T-helper 17 cell (primary cell): ENCODE results near the gene KANSL1. TPM values are rescaled to one million over a fixed set of nuclear protein-coding genes. Genes with fewer than 3 reads are reported as not detected.
"Not testable (repeated sequence)": the region's sequence is repeated elsewhere in the genome, so short reads cannot be mapped to it uniquely, and the experiment has no call there.

Experiments used
- ATAC-seq: fragments of 150-1000 bp; cut with Tn5 transposase; 2 replicates; pipeline ENCODE4 v1.10.0; 2021; ENCODE audit warnings: mild to moderate bottlenecking, moderate library complexity
- DNase-seq, 3 donors: peaks; one replicate each; pipeline versions ENCODE4 v3.0.0 to v3.0.0-alpha.2; 2020 to 2021
- H3K9me3 ChIP-seq: one replicate; pipeline ENCODE4 v1.7.0; 2013; ENCODE audit warnings: low read length, mild to moderate bottlenecking; ENCODE audit not compliant: control insufficient read depth, poor library complexity, severe bottlenecking
- H3K27ac Mint-ChIP-seq: one replicate; pipeline ENCODE4 v1.8.0; 2022; ENCODE audit warnings: mild to moderate bottlenecking, moderate library complexity, mixed read lengths
- H3K27me3 Mint-ChIP-seq: one replicate; pipeline ENCODE4 v1.8.0; 2022; ENCODE audit warnings: mixed read lengths
- H3K36me3 Mint-ChIP-seq: one replicate; pipeline ENCODE4 v1.8.0; 2022; ENCODE audit warnings: low read depth, mixed read lengths
- H3K4me1 Mint-ChIP-seq: one replicate; pipeline ENCODE4 v1.8.0; 2022; ENCODE audit warnings: mild to moderate bottlenecking, mixed read lengths
- H3K4me3 Mint-ChIP-seq: one replicate; pipeline ENCODE4 v1.8.0; 2022; ENCODE audit warnings: mild to moderate bottlenecking, moderate library complexity, mixed read lengths
- total RNA-seq, 4 donors: library from RNA in 2 of 4; stranded (reverse) in 2 of 4; gene quantifications; one replicate each; pipeline ENCODE4 v1.2.3 and lab custom pipeline; 2022 to 2026

The KANSL1 gene
- total RNA-seq, 2 donors from 2014 or later, result 142 to 187 TPM

DNA sequence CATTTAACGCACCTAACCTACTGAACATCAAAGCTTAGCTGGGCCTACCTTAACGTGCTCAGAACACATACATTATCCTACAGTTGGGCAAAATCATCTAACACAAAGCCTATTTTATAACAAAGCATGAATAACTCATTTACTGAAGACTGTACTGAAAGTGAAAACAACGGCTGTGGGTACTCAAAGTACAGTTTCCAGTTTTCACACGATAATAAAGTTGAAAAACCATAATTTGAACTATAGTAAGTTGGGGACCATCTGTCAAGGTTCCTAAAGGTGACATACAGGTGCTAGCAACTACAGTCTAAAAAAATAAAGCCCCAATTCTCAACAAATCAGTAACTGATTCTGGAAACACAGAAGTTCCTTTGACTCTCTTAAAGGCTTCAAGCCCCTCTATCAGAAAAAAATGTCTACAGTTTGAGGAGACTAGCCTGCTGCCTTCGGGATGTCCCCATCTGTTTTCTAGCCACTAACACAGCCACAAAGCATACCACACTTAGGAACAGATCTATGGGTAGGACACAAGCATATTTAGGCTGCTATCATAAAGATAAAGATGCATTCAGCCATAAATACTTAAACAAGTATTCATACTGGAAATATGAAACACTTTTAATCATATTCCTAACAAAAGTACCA lies 71.3 kb downstream of the KANSL1 start:
- Mint-ChIP-seq H3K27ac (peak overlapping the region; percentile 80), H3K27me3 (no peaks in the 10 kb centered on the region), H3K4me3 (peak overlapping the region; percentile 60), H3K36me3 (peaks cover 7% of the 10 kb centered on the region), H3K4me1 (peaks cover 79% of the 10 kb centered on the region)
- DNase-seq (no peak), ATAC-seq (peak; percentile 69)
- H3K9me3 ChIP-seq, result no peaks in the 10 kb centered on the region

DNA sequence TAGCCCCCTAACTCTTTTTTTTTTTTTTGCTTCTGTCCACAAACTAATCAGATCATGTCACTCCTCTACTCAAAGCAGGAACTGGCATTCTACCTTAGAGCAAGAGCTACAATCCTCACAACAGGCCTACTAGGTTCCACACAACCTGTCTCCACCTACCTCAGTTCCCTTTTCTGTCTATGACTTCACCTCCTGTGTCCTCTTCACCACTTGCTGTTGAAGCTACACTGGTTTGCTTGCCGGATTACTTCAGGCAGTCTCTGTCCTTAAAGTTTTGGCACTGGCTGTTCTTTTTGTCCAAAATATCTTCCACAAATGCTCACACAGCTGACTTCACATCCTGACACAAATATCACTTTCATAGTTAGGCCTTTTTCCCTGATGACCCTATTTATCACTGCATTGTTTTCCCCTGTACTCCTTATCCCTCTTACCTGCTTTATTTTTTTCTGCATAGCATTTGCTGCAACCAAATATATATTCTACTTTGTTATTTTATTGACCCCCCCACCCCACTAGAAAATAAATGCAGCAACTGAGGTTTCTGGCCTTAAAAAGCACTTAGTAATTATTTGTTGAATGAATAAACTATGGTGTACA lies 72.0 kb downstream of the KANSL1 start:
- H3K9me3 ChIP-seq, result no peaks in the 10 kb centered on the region
- H3K4me1 Mint-ChIP-seq, result peaks cover 74% of the 10 kb centered on the region
- H3K27me3 Mint-ChIP-seq, result no peaks in the 10 kb centered on the region
- H3K27ac Mint-ChIP-seq, result peak overlapping the region; percentile 80
- DNase-seq, result no peak
- H3K36me3 Mint-ChIP-seq, result peaks cover 7% of the 10 kb centered on the region
- ATAC-seq, result no peak
- peak overlapping the region; percentile 60 for H3K4me3 Mint-ChIP-seq

DNA sequence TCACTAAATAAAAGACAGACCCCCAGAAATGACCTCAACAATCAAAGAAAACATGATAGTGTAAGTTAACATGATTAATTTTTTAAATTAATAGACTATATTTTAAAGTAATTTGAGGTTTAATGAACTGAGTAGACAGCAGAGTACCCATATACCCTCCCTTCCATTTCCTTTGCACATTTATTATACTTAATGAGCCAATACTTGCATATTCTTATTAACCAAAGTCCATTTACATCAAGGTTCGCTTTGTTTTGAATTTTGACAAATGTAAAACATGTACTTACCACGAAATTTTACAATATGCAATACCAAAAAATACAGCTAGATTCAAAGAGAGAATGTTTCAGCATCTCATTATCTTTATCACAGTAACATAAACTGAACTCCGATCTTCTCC lies 72.7 kb downstream of the KANSL1 start:
- no peaks in the 10 kb centered on the region for H3K9me3 ChIP-seq
- peak overlapping the region; percentile 60 for H3K4me3 Mint-ChIP-seq

DNA sequence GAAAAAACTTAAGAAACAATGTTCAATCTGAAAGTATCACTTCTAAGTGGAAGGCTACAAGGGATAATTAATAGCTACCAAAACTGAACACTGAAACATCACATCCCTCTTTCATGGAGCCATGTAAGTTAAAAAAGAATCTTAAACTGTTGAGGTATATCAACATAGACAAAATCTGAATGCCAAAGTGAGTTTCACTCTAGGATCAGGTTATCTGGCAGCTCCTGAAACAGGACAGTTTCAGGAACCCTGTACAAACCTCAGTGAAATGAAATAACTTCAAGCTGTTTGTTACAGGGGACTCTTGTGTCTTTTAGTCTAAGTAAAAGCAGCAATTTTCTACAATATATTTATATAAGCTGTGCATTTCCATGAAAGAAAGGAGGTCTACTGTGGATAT lies 73.2 kb downstream of the KANSL1 start:
- peak overlapping the region; percentile 19 for H3K27ac Mint-ChIP-seq

More for the DNA sequence above, 72.7 kb downstream of the KANSL1 start:
- ATAC-seq (no peak), DNase-seq (no peak)
- Mint-ChIP-seq H3K4me1 (peaks cover 73% of the 10 kb centered on the region), H3K27ac (peak overlapping the region; percentile 80), H3K27me3 (no peaks in the 10 kb centered on the region), H3K36me3 (peaks cover 7% of the 10 kb centered on the region)

DNA sequence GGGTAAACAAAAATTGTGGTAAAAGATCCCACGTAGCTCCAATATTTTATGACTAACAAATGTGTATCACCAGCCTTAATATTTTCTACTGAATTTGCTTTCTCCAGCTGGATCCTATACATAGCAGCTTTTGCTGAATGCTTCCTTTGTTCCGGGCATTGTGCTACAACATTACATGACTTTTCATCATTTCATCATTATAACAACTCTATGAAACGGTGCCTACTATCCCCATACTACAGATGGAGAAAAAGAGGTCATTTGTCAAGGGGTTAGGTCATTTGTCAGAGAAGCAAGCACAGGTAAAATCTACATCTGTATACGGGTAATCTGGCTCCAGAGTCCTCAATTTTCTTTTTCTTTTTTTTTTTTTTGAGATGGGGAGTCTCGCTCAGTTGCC lies 74.3 kb downstream of the KANSL1 start:
- Mint-ChIP-seq H3K27ac (no peak overlapping the region), H3K4me3 (no peak overlapping the region), H3K4me1 (peaks cover 75% of the 10 kb centered on the region), H3K27me3 (no peaks in the 10 kb centered on the region), H3K36me3 (peaks cover 7% of the 10 kb centered on the region)
- no peak for ATAC-seq
- DNase-seq, result no peak
- H3K9me3 ChIP-seq, result no peaks in the 10 kb centered on the region

More for the DNA sequence above, 73.2 kb downstream of the KANSL1 start:
- Mint-ChIP-seq H3K4me3 (no peak overlapping the region), H3K36me3 (peaks cover 7% of the 10 kb centered on the region), H3K4me1 (peaks cover 74% of the 10 kb centered on the region), H3K27me3 (no peaks in the 10 kb centered on the region)
- ATAC-seq (no peak), DNase-seq (no peak)
- H3K9me3 ChIP-seq, result no peaks in the 10 kb centered on the region

DNA sequence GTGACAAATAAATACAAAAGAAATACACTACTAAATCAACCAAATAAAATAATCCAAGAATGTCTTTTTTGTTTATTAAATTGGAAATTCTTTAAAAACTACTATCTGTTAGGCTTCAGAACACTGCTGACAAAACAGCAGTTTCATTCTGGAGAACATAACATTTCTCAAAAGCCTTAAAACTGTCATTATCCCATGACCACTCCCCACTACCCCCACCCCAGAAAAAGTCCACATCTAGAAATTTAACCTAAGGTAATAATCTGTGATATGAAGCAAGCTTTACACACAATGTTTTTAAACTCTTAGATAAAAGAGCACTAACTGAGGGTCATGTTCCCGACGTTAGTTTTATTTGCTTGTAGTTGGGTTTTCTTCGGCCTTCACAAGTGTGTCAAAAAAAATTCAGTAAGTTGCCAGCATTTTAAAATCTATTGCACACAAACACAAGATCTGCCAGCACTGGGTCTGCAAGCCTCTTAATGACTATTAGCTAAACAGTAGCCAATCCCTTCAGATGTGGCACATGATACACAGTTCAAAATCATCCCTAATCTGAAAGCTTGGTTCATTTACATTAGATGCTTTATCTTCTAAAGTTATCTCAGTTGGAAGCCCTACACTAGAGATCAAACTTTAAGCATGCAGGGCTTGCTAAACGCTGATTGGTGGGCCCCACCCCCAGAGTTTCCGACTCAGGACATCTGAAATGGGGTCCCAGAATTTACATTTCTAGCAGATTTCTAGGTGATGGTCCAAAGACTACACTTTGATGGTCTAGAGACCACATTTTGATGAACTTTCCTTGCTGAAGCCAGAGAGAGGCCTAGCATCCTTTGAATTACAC lies 75.2 kb downstream of the KANSL1 start:
- ATAC-seq (no peak), DNase-seq (no peak)
- no peaks in the 10 kb centered on the region for H3K27me3 Mint-ChIP-seq
- no peak overlapping the region for H3K4me3 Mint-ChIP-seq
- peaks cover 76% of the 10 kb centered on the region for H3K4me1 Mint-ChIP-seq
- H3K27ac Mint-ChIP-seq, result peak overlapping the region; percentile 29
- no peaks in the 10 kb centered on the region for H3K9me3 ChIP-seq
- H3K36me3 Mint-ChIP-seq, result peaks cover 7% of the 10 kb centered on the region

DNA sequence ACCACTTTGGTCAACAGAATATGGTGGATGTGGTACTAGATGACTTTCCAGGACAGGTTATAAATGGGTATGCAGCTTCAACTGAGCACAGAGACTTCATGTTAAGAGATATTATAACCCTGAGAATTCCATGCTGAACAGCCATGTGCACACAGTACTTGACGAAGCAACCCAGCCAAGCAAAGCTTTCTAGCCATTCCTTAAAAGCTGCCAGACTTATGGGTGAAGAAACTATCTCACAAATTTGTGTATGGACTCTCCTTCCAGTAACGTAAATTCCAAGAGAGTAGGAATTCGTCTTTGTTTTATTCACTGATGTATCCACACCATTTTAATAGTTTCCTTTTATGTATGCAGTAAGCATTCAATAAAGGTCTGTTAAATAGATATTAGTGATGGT lies 76.1 kb downstream of the KANSL1 start:
- Mint-ChIP-seq H3K36me3 (peaks cover 7% of the 10 kb centered on the region), H3K4me3 (no peak overlapping the region), H3K27me3 (no peaks in the 10 kb centered on the region), H3K4me1 (peaks cover 73% of the 10 kb centered on the region), H3K27ac (peak overlapping the region; percentile 32)
- ATAC-seq, result no peak
- no peak for DNase-seq
- H3K9me3 ChIP-seq, result no peaks in the 10 kb centered on the region

DNA sequence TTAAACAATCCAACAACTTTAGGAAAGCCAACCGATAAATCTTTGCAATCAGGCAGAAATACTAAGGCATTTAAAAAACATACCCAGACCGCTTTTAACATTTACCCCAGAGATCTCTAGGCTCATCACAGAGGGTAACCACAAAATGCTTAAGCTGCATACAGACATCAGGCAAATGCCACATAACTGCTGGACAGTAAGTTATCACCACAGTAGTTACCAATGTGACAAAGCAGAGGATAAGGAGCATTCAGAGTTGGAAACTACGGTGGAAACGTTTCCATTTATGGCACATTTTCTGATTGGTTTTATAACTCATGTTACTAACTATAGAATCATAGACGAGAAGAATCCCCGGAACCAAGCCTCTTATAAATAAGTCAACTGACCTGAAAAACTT lies 77.5 kb downstream of the KANSL1 start:
- H3K27me3 Mint-ChIP-seq, result no peaks in the 10 kb centered on the region
- no peak for DNase-seq
- no peak for ATAC-seq
- peaks cover 3% of the 10 kb centered on the region for H3K36me3 Mint-ChIP-seq
- no peaks in the 10 kb centered on the region for H3K9me3 ChIP-seq
- H3K4me1 Mint-ChIP-seq, result peaks cover 72% of the 10 kb centered on the region
- H3K27ac Mint-ChIP-seq, result peak overlapping the region; percentile 29
- peak overlapping the region; percentile 34 for H3K4me3 Mint-ChIP-seq

DNA sequence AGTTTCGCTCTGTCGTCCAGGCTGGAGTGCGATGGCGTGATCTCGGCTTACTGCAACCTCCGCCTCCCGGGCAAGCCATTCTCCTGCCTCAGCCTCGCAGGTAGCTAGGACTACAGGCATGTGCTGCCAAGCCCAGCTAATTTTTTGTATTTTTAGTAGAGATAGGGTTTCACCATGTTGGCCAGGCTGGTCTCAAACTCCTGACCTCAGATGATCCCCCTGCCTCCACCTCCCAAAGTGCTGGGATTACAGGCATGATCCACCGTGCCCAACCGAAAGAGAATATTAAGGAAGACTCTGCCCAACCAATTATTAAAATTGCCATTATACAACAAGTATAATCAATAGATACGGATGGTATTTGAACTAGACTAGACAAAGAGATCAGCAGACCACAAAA lies 82.0 kb downstream of the KANSL1 start:
- peaks cover 81% of the 10 kb centered on the region for H3K4me1 Mint-ChIP-seq
- peak overlapping the region; percentile 56 for H3K27ac Mint-ChIP-seq

DNA sequence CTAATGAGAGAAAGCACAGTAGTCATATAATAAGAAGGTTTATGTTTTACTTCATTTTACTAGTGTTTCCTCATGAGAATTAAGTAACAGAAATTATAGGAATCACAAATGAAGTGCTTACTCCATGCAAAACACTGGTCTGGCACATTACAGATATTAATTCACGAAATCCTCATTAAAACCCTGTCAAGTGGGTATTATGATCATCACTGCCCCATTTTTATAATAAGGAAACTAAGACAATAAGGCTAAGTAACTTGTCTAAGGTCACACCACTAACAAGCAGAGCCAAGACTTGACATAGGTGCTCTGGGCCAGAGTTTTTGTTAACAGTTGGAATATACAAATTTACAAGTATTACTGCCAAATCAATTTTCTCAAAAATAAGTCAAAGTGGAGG lies 83.0 kb downstream of the KANSL1 start:
- peaks cover 78% of the 10 kb centered on the region for H3K4me1 Mint-ChIP-seq

More for the DNA sequence above, 82.0 kb downstream of the KANSL1 start:
- not testable (repeated sequence) for H3K27me3 Mint-ChIP-seq, H3K36me3 Mint-ChIP-seq, H3K9me3 ChIP-seq, DNase-seq, H3K4me3 Mint-ChIP-seq, ATAC-seq

DNA sequence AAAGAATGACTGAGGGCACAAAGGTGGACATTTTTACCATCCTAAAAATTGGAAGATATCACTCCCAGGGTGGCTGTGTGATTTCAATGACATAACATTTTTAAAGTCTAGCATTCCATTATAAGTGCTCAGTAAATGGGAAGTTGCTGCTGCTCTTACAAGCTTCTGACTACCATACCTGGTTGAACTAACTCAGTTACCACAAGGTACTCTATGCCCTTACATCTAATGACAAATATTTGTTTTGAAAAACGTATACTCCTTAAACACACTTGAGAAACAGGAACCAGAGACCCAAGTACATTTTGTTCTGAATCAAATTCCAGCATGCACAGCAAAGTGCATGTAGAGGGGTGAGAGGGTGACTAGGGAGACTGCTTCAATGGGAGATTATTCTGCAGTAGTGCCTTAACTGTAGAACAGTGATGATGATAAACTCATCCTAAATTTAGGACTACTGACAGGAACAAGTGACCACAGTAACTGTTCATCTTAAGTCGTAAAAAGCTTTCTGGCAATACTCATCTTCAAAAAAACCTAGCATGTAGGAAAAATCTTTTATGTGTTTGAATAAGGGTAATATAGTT lies 83.5 kb downstream of the KANSL1 start:
- ATAC-seq (no peak), DNase-seq (no peak)
- peak overlapping the region; percentile 56 for H3K27ac Mint-ChIP-seq
- peaks cover 76% of the 10 kb centered on the region for H3K4me1 Mint-ChIP-seq
- H3K36me3 Mint-ChIP-seq, result no peaks in the 10 kb centered on the region
- no peaks in the 10 kb centered on the region for H3K9me3 ChIP-seq
- no peak overlapping the region for H3K4me3 Mint-ChIP-seq
- H3K27me3 Mint-ChIP-seq, result no peaks in the 10 kb centered on the region

More for the DNA sequence above, 83.0 kb downstream of the KANSL1 start:
- no peak for DNase-seq
- Mint-ChIP-seq H3K27me3 (no peaks in the 10 kb centered on the region), H3K27ac (peak overlapping the region; percentile 56), H3K4me3 (no peak overlapping the region), H3K36me3 (no peaks in the 10 kb centered on the region)
- H3K9me3 ChIP-seq, result no peaks in the 10 kb centered on the region
- ATAC-seq, result no peak

DNA sequence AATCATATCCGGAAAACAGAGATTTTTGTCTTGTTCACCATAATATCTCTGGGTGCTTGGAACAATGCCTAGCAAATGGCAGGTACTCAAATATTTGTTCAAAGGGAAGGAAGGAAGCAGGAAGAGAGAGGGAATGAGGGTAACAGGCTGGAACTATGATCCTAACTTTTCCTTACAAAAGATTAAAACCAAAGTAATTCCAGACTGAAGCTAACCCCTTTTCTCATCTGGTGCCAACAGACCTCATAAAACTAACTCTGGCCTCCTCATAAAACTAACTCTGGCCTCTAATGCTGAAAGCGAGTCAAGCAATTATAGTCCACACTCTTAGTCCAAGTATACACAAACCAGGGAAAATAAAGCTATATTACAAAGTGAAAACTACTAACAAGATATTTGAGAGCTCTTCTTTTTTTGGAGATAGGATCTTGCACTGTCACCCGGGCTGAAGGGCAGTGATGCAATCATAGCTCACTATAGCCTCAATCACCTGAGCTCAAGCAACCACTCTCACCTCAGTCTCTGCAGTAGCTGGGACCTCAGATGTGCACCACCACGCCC lies 84.6 kb downstream of the KANSL1 start:
- peak overlapping the region; percentile 22 for H3K4me3 Mint-ChIP-seq
- peak; percentile 56 for ATAC-seq
- no peaks in the 10 kb centered on the region for H3K36me3 Mint-ChIP-seq
- no peak for DNase-seq
- peaks cover 78% of the 10 kb centered on the region for H3K4me1 Mint-ChIP-seq
- peak overlapping the region; percentile 56 for H3K27ac Mint-ChIP-seq
- no peaks in the 10 kb centered on the region for H3K27me3 Mint-ChIP-seq
- H3K9me3 ChIP-seq, result no peaks in the 10 kb centered on the region

DNA sequence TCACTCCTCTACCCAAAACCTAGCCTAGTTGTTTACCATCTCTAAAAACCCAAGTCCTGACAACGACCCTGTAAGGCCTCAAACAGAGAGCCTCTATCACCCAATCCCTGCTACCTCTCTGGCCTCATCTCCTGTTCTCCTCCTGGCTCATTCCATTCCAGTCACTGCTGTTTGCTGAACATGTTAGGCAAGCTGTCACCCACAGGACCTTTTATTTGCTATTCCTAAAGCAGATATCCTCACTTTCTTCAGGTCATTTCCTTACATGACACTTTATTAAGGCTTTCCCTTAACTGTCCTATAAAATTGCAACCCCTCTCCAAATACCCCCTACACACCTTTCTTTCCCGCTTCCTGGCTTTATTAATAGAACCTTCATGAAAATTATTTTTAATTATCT lies 85.1 kb downstream of the KANSL1 start:
- no peaks in the 10 kb centered on the region for H3K9me3 ChIP-seq

More for the DNA sequence above, 85.1 kb downstream of the KANSL1 start:
- DNase-seq (no peak), ATAC-seq (no peak)
- H3K4me1 Mint-ChIP-seq, result peaks cover 79% of the 10 kb centered on the region
- no peaks in the 10 kb centered on the region for H3K36me3 Mint-ChIP-seq
- peak overlapping the region; percentile 22 for H3K4me3 Mint-ChIP-seq
- H3K27ac Mint-ChIP-seq, result peak overlapping the region; percentile 56
- no peaks in the 10 kb centered on the region for H3K27me3 Mint-ChIP-seq
